ENCODE data around the gene PDZD4. TPM values are rescaled to one million over a fixed set of nuclear protein-coding genes. Genes with fewer than 3 reads are reported as not detected.

PDZD4 gene
- total and polyA plus RNA-seq, 2 donors from 2014 or later = 4.7 to 7.0 TPM

DNA sequence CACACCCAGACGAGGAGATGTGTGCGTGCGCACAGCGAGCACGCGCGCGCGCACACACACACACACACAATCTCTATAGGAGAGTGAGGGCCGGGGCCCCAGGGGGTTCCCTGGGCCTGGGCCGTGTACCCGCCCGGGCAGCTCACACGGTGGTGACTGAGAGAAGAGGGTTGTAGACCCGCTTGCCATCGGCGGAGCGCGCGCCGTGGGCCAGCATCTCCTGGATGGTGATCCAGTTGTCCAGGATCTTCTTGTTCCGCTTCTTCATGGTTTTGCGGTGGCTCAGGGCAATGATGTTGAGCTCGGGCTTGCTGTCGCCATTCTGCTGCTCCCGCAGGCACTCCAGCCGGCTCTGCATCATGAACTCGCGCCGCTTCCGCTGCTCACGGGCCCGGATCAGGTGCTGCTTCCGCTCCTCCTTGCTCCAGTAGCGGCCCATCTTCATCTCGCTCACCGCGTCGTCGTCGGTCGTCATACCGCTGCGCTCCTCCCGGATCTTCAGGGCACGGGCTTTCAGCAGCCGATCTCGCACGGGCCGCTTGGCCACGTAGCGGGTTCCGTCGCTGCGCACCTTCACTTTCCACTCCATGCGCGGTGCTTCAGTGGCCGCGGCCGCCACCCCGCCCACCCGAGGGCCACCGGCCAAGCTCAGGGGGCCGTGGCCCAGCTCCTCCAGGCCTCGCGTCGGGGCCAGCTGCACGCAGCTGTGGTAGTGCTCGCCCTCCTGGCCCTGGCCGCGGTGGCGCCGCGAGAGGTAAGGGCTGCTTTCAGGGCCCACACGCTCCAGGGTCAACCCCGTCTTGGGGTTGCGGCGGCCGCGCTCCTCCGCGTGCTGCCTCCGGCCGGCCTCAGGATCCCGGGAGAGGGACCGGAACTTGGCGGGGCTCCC is 26.9 kb downstream of the PDZD4 start:
- intact Hi-C loops (cut with DNase I) = no loop called here

DNA sequence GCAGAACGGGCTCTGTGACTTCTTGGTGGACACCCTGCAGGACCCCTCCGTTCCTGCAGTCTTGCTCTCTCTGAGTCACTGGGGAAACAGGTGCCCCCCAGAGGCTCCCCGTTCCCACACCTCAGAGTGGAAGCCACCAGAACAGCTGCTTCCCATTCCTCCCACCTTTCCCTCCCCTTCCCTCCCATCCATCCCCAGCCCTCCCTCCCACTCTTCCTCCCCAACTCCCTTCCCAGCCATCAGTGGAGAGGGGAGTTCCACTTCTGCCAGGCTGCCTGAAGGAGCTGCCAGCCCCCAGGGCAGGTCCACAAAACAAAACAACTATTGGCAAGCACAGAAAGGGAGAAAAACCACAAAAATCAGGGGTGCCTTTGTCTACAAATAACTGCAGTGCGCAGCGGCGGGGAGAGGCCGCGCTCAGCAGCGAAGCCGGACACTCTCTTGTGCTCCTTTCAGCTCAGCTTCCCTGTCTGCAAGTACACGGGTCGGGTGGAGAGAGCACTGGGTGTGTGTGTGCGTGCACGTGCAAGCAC is 27.8 kb downstream of the PDZD4 start:
- peak in 1 of 5 donors; percentile 30 for DNase-seq
- H3K9ac ChIP-seq (ENCODE audit: low read length in 3 of 3) = no peak overlapping the region
- FAIRE-seq = no peak
- H3K9me3 ChIP-seq (ENCODE audit: control insufficient read depth in 2 of 3, insufficient read depth in 1 of 3, low read length in 3 of 3) = no peaks in the 10 kb centered on the region
- intact Hi-C loops (cut with DNase I) = no loop called here
- TF ChIP-seq, protein P1, sequence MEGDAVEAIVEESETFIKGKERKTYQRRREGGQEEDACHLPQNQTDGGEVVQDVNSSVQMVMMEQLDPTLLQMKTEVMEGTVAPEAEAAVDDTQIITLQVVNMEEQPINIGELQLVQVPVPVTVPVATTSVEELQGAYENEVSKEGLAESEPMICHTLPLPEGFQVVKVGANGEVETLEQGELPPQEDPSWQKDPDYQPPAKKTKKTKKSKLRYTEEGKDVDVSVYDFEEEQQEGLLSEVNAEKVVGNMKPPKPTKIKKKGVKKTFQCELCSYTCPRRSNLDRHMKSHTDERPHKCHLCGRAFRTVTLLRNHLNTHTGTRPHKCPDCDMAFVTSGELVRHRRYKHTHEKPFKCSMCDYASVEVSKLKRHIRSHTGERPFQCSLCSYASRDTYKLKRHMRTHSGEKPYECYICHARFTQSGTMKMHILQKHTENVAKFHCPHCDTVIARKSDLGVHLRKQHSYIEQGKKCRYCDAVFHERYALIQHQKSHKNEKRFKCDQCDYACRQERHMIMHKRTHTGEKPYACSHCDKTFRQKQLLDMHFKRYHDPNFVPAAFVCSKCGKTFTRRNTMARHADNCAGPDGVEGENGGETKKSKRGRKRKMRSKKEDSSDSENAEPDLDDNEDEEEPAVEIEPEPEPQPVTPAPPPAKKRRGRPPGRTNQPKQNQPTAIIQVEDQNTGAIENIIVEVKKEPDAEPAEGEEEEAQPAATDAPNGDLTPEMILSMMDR (IDR thresholded peaks at IDR 0.05; ENCODE audit: borderline replicate concordance, extremely low read depth, insufficient read depth) = no peak
- no peaks in the 10 kb centered on the region for H3K27me3 ChIP-seq (ENCODE audit: control insufficient read depth, insufficient read depth, low read length)
- no peaks in the 10 kb centered on the region for H3K4me1 ChIP-seq (ENCODE audit: control insufficient read depth in 2 of 3, insufficient read depth in 2 of 3, low read depth in 1 of 3, low read length in 3 of 3)
- H3K36me3 ChIP-seq (ENCODE audit: control insufficient read depth in 2 of 3, insufficient read depth in 3 of 3, low read length in 3 of 3) = no peaks in the 10 kb centered on the region
- H3K4me3 ChIP-seq (ENCODE audit: low read length in 3 of 3) = no peak overlapping the region
- H3K27ac ChIP-seq (ENCODE audit: low read depth in 2 of 2, low read length in 2 of 2) = no peak overlapping the region

More for the DNA sequence above, 26.9 kb downstream of the PDZD4 start:
- TF ChIP-seq, protein P1 (IDR thresholded peaks at IDR 0.05; ENCODE audit: borderline replicate concordance, extremely low read depth, insufficient read depth) = no peak
- Histone ChIP-seq H3K4me3 (ENCODE audit: low read length in 3 of 3) (no peak overlapping the region), H3K9me3 (ENCODE audit: control insufficient read depth in 2 of 3, insufficient read depth in 1 of 3, low read length in 3 of 3) (no peaks in the 10 kb centered on the region), H3K9ac (ENCODE audit: low read length in 3 of 3) (no peak overlapping the region), H3K4me1 (ENCODE audit: control insufficient read depth in 2 of 3, insufficient read depth in 2 of 3, low read depth in 1 of 3, low read length in 3 of 3) (no peaks in the 10 kb centered on the region), H3K36me3 (ENCODE audit: control insufficient read depth in 2 of 3, insufficient read depth in 3 of 3, low read length in 3 of 3) (no peaks in the 10 kb centered on the region), H3K27me3 (ENCODE audit: control insufficient read depth, insufficient read depth, low read length) (no peaks in the 10 kb centered on the region), H3K27ac (ENCODE audit: low read depth in 2 of 2, low read length in 2 of 2) (no peak overlapping the region)
- DNase-seq (no peak), FAIRE-seq (no peak)

- H3K36me3 ChIP-seq (ENCODE audit: control insufficient read depth in 2 of 3, insufficient read depth in 3 of 3, low read length in 3 of 3) = no peaks in the 10 kb centered on the region
- H3K9ac ChIP-seq (ENCODE audit: low read length in 3 of 3) = no peak overlapping the region
- no peaks in the 10 kb centered on the region for H3K27me3 ChIP-seq (ENCODE audit: control insufficient read depth, insufficient read depth, low read length)
- H3K4me3 ChIP-seq (ENCODE audit: low read length in 3 of 3) = no peak overlapping the region
- TF ChIP-seq, protein P1 (IDR thresholded peaks at IDR 0.05; ENCODE audit: borderline replicate concordance, extremely low read depth, insufficient read depth) = no peak
- intact Hi-C loops (cut with DNase I) = no loop called here
- no peaks in the 10 kb centered on the region for H3K4me1 ChIP-seq (ENCODE audit: control insufficient read depth in 2 of 3, insufficient read depth in 2 of 3, low read depth in 1 of 3, low read length in 3 of 3)
- no peak overlapping the region for H3K27ac ChIP-seq (ENCODE audit: low read depth in 2 of 2, low read length in 2 of 2)
- DNase-seq (no peak), FAIRE-seq (no peak)
- H3K9me3 ChIP-seq (ENCODE audit: control insufficient read depth in 2 of 3, insufficient read depth in 1 of 3, low read length in 3 of 3) = no peaks in the 10 kb centered on the region
Observed at GRCh38 chrX:153801669-153802068, 28.7 kb downstream of the PDZD4 start.
